Measurements from ENCODE around the gene GTF3C2. TPM values are rescaled to one million over a fixed set of nuclear protein-coding genes. Genes with fewer than 3 reads are reported as not detected.

The GTF3C2 gene
- total RNA-seq, 1 experiment from 2014 or later, result 109 TPM

DNA sequence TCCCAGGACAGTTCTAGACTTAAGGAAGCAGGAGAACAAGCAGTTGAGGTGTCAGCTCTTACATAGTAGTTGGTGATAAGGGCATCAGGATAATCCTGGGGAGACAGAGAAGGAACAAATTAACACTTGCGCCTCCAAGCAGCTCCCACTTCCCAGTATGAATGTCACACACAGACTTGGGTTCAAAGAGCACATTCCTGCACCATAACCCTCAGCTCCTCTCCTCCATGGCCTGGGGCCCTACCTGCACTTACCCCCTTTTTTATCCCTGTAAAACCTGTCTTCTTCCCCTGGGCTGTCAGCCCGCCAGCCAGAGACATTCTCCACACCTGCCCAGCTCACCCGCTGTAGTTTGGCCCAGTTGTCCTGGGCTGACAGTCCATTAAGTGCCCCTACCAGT is 44.4 kb downstream of the GTF3C2 start:
- no peak overlapping the region for H2BK120ac ChIP-seq (ENCODE audit: low read depth, low read length, poor library complexity, severe bottlenecking)
- no peak overlapping the region for H3K4me2 ChIP-seq (ENCODE audit: insufficient read depth, insufficient read length, low read length)
- no peak overlapping the region for H4K8ac ChIP-seq (replicated peaks; ENCODE audit: insufficient read length, low read depth, low read length)
- H3T11ph ChIP-seq (ENCODE audit: low read length), result no peak overlapping the region
- no peak overlapping the region for H2BK15ac ChIP-seq (ENCODE audit: low read depth, low read length)
- no peak overlapping the region for H2BK12ac ChIP-seq (ENCODE audit: insufficient read length, low read depth, low read length)
- no peak overlapping the region for H3K23ac ChIP-seq (ENCODE audit: insufficient read length, low read depth, low read length)
- H3K14ac ChIP-seq (ENCODE audit: insufficient read depth, low read length), result no peak overlapping the region
- Mint-ChIP-seq H3K4me1 (peaks cover 11% of the 10 kb centered on the region in 2 experiments), H3K4me3 (no peak overlapping the region; a peak in 1 of 5 replicates), H3K27ac (no peak overlapping the region), H3K36me3 (ENCODE audit: insufficient read depth in 1 of 3, low read depth in 3 of 3) (peaks cover 5 to 12% (median 10%) of the 10 kb centered on the region in 3 experiments; a peak in 6 of 7 replicates), H3K9me3 (no peaks in the 10 kb centered on the region), H3K27me3 (ENCODE audit: low read depth) (peaks cover 23% of the 10 kb centered on the region)
- peaks cover 6% of the 10 kb centered on the region; the same call in 1 of the 2 replicates for H3K4me1 ChIP-seq (ENCODE audit: insufficient read depth, low read length)
- TF ChIP-seq, protein P1, sequence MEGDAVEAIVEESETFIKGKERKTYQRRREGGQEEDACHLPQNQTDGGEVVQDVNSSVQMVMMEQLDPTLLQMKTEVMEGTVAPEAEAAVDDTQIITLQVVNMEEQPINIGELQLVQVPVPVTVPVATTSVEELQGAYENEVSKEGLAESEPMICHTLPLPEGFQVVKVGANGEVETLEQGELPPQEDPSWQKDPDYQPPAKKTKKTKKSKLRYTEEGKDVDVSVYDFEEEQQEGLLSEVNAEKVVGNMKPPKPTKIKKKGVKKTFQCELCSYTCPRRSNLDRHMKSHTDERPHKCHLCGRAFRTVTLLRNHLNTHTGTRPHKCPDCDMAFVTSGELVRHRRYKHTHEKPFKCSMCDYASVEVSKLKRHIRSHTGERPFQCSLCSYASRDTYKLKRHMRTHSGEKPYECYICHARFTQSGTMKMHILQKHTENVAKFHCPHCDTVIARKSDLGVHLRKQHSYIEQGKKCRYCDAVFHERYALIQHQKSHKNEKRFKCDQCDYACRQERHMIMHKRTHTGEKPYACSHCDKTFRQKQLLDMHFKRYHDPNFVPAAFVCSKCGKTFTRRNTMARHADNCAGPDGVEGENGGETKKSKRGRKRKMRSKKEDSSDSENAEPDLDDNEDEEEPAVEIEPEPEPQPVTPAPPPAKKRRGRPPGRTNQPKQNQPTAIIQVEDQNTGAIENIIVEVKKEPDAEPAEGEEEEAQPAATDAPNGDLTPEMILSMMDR (conservative IDR thresholded peaks at IDR 0.05), result no peak
- no peaks in the 10 kb centered on the region for H3K79me1 ChIP-seq (ENCODE audit: insufficient read depth, low read depth, low read length, poor library complexity, severe bottlenecking)
- no peak overlapping the region for H3K18ac ChIP-seq (ENCODE audit: insufficient read length, low read depth, low read length)
- peaks cover 6% of the 10 kb centered on the region for H3K23me2 ChIP-seq (ENCODE audit: insufficient read length, low read depth, low read length, poor library complexity, severe bottlenecking)
- H2AFZ ChIP-seq (ENCODE audit: low read length), result no peak overlapping the region
- no peaks in the 10 kb centered on the region for H4K20me1 ChIP-seq (ENCODE audit: control insufficient read depth, insufficient read depth, insufficient read length)
- H3K79me2 ChIP-seq (ENCODE audit: insufficient read depth, low read length), result no peaks in the 10 kb centered on the region
- H3K27ac ChIP-seq (ENCODE audit: insufficient read length, low read depth, low read length), result no peak overlapping the region
- H2AK5ac ChIP-seq (ENCODE audit: insufficient read length, low read length), result no peak overlapping the region
- no peak overlapping the region for H2BK20ac ChIP-seq (ENCODE audit: low read depth, low read length, poor library complexity, severe bottlenecking)
- no peak overlapping the region for H4K91ac ChIP-seq (ENCODE audit: insufficient read length, low read depth, low read length)
- H3K27me3 ChIP-seq (ENCODE audit: insufficient read depth, low read length), result peaks cover 10% of the 10 kb centered on the region; the same call in 1 of the 2 replicates
- H3K9me3 ChIP-seq (ENCODE audit: control insufficient read depth, low read depth, low read length), result no peaks in the 10 kb centered on the region
- H4K5ac ChIP-seq (ENCODE audit: insufficient read length, low read depth, low read length), result no peak overlapping the region
- WGBS (ENCODE audit: extremely low coverage, insufficient read length, low lambda C conversion rate), result no CpG with 5 or more reads among the region's 3 CpGs
- no peak for DNase-seq
- no peak overlapping the region for H3K9ac ChIP-seq (ENCODE audit: extremely low read depth, insufficient read length, low read length)
- no peak overlapping the region for H3K56ac ChIP-seq (ENCODE audit: insufficient read length, low read depth, low read length)
- no peak overlapping the region for H2BK5ac ChIP-seq (ENCODE audit: insufficient read length, low read length)
- H3K4ac ChIP-seq (ENCODE audit: low read depth, low read length), result no peak overlapping the region
